ENCODE measurements around the gene PSME1. TPM values are rescaled to one million over a fixed set of nuclear protein-coding genes. Genes with fewer than 3 reads are reported as not detected.

Gene PSME1
- total RNA-seq, 2 donors from 2014 or later, result 68.6 to 108 TPM

DNA sequence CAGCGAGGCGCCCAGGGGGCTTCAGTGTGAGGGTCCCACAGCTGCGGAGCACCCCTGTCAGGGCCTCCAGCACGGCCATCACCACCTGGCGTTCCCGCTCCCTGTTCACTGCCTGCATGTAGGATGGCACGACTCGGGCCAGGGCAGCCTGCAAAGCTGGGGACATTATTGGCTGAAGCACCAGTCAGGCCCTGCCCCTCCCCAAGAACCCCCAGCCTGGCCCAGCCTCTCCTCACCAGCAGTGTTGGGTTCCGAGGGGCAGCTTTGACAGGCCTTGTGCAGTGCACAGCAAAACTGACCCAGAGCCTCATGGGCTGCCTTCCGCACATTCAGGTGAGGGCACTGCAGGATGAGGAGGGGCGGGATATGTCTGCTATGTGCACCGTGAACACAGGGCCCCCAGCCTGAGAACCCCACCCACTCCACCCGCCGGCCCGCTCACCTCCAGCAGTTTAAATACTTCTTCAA lies 47.1 kb downstream of the PSME1 start:
- no peak for DNase-seq
- H3K9me3 Mint-ChIP-seq, result no peaks in the 10 kb centered on the region
- 94 to 100% methylated on average over 8 to 15 of the region's 15 CpGs for WGBS, 2 experiments (ENCODE audit: insufficient coverage in 1 of 2, insufficient read length in 1 of 2)
- peaks cover 61% of the 10 kb centered on the region for H3K36me3 Mint-ChIP-seq (ENCODE audit: low read depth)
- no peaks in the 10 kb centered on the region for H3K4me1 ChIP-seq (ENCODE audit: control insufficient read depth, insufficient read depth, low read length)
- TF ChIP-seq, protein P1, sequence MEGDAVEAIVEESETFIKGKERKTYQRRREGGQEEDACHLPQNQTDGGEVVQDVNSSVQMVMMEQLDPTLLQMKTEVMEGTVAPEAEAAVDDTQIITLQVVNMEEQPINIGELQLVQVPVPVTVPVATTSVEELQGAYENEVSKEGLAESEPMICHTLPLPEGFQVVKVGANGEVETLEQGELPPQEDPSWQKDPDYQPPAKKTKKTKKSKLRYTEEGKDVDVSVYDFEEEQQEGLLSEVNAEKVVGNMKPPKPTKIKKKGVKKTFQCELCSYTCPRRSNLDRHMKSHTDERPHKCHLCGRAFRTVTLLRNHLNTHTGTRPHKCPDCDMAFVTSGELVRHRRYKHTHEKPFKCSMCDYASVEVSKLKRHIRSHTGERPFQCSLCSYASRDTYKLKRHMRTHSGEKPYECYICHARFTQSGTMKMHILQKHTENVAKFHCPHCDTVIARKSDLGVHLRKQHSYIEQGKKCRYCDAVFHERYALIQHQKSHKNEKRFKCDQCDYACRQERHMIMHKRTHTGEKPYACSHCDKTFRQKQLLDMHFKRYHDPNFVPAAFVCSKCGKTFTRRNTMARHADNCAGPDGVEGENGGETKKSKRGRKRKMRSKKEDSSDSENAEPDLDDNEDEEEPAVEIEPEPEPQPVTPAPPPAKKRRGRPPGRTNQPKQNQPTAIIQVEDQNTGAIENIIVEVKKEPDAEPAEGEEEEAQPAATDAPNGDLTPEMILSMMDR (conservative IDR thresholded peaks at IDR 0.05), result no peak
- peaks cover 74% of the 10 kb centered on the region for H3K36me3 ChIP-seq (ENCODE audit: control insufficient read depth, insufficient read depth, low read length)
- H3K9me3 ChIP-seq (ENCODE audit: control insufficient read depth, low read length), result no peaks in the 10 kb centered on the region
- no peak overlapping the region for H3K27ac Mint-ChIP-seq
- H3K27ac ChIP-seq (ENCODE audit: low read depth, low read length), result no peak overlapping the region
- peaks cover 5% of the 10 kb centered on the region for H3K4me1 Mint-ChIP-seq
- no peak overlapping the region for H3K4me3 Mint-ChIP-seq
- H3K9ac ChIP-seq (ENCODE audit: extremely low read depth, low read length, poor library complexity, severe bottlenecking), result no peak overlapping the region
- H3K4me3 ChIP-seq (ENCODE audit: low read length), result no peak overlapping the region
- no peaks in the 10 kb centered on the region for H3K27me3 ChIP-seq (ENCODE audit: control insufficient read depth, insufficient read depth, low read length, poor library complexity, severe bottlenecking)
- no peaks in the 10 kb centered on the region for H3K27me3 Mint-ChIP-seq (ENCODE audit: insufficient read depth)

DNA sequence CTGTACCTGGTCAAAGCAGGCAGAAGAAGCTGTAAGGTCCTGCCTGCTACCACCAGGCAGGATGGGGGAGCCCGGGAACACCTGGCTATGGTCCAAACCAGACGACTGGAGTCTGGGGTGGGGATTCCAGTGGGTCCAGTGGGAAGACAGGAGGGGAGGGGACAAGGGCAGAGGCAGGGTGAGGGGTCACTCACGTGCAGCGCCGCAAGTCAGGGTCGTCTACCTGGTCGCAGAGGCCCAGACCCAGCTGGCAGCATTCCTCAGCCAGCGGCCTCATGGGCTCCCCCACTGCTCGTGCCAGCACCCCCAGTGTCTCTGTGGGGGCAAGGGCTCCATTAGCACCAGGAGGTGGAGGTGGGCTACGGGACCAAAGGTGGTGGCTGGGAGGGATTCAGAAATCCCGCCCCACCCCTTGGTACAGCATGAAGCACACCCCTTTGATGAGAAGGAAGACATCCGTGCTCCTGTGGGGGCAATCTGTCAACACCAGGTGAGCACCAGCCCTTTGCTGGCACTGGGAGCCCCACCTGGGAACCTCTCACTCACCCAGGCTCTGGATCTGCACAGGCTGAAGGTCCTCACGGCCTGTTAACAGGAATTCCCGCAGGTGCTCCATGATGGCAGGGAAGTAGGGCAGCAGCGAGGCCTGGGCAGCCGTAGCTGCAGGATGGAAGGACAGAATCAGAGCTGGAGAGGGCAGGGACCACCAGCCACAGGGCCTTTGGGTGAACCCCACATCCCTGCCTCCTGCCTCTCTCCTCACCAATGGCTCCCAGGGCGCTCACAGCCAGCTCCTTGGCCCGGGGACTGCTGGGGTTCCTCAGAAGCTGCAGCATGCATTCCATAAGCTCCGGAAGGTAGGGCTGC lies 48.3 kb downstream of the PSME1 start:
- Mint-ChIP-seq H3K27ac (no peak overlapping the region), H3K9me3 (no peaks in the 10 kb centered on the region), H3K4me3 (no peak overlapping the region), H3K36me3 (ENCODE audit: low read depth) (peaks cover 50% of the 10 kb centered on the region), H3K4me1 (peaks cover 6% of the 10 kb centered on the region), H3K27me3 (ENCODE audit: insufficient read depth) (no peaks in the 10 kb centered on the region)
- DNase-seq, result no peak
- Histone ChIP-seq H3K36me3 (ENCODE audit: control insufficient read depth, insufficient read depth, low read length) (peaks cover 67% of the 10 kb centered on the region), H3K27ac (ENCODE audit: low read depth, low read length) (no peak overlapping the region), H3K4me1 (ENCODE audit: control insufficient read depth, insufficient read depth, low read length) (no peaks in the 10 kb centered on the region), H3K9me3 (ENCODE audit: control insufficient read depth, low read length) (no peaks in the 10 kb centered on the region), H3K4me3 (ENCODE audit: low read length) (no peak overlapping the region), H3K9ac (ENCODE audit: extremely low read depth, low read length, poor library complexity, severe bottlenecking) (no peak overlapping the region), H3K27me3 (ENCODE audit: control insufficient read depth, insufficient read depth, low read length, poor library complexity, severe bottlenecking) (no peaks in the 10 kb centered on the region)
- WGBS, 2 experiments (ENCODE audit: insufficient coverage in 1 of 2, insufficient read length in 1 of 2), result 94% methylated on average over 11 to 19 of the region's 19 CpGs
- TF ChIP-seq, protein P1 (conservative IDR thresholded peaks at IDR 0.05), result no peak

DNA sequence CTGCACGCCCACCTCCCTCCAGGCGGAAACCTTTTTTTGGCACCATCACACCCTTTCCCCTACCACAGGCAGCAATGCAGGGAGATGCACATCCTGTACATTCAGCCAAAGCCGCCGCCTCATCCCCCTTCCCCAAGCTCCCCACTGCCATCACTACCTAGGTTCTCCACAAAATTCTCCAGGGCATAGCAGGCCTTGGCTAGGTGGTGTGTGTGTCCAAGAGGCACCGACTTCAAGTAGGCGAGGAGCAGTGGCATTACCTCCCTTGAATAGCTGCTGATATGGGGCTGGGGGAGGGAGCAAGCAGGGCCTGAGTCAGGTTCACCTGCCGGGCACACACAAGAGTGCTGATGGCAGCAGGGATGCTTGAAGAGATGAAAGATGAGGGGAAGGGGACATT lies 49.0 kb downstream of the PSME1 start:
- Mint-ChIP-seq H3K36me3 (ENCODE audit: low read depth) (peaks cover 45% of the 10 kb centered on the region), H3K9me3 (no peaks in the 10 kb centered on the region), H3K4me1 (peaks cover 6% of the 10 kb centered on the region), H3K27me3 (ENCODE audit: insufficient read depth) (no peaks in the 10 kb centered on the region), H3K27ac (no peak overlapping the region), H3K4me3 (no peak overlapping the region)
- Histone ChIP-seq H3K9ac (ENCODE audit: extremely low read depth, low read length, poor library complexity, severe bottlenecking) (no peak overlapping the region), H3K27me3 (ENCODE audit: control insufficient read depth, insufficient read depth, low read length, poor library complexity, severe bottlenecking) (no peaks in the 10 kb centered on the region), H3K9me3 (ENCODE audit: control insufficient read depth, low read length) (no peaks in the 10 kb centered on the region), H3K4me1 (ENCODE audit: control insufficient read depth, insufficient read depth, low read length) (no peaks in the 10 kb centered on the region), H3K4me3 (ENCODE audit: low read length) (no peak overlapping the region), H3K36me3 (ENCODE audit: control insufficient read depth, insufficient read depth, low read length) (peaks cover 66% of the 10 kb centered on the region), H3K27ac (ENCODE audit: low read depth, low read length) (no peak overlapping the region)
- DNase-seq, result no peak
- 94 to 100% methylated on average over 3 to 7 of the region's 7 CpGs for WGBS, 2 experiments (ENCODE audit: insufficient coverage in 1 of 2, insufficient read length in 1 of 2)
- TF ChIP-seq, protein P1 (conservative IDR thresholded peaks at IDR 0.05), result no peak

Data from endodermal cell (in vitro differentiated cells).